CD4-positive, alpha-beta T cell treated with Interleukin-6 at 100 ng/mL for 8 hours (primary cell): Measurements from ENCODE around the gene OGDHL.
"Not testable (repeated sequence)": the region's sequence is repeated elsewhere in the genome, so short reads cannot be mapped to it uniquely, and the experiment has no call there.

Experiments
- DNase-seq: peaks from one replicate; pipeline ENCODE4 v3.0.0-alpha.2; 2020; ENCODE audit warnings: mixed read lengths, low spot score

Gene OGDHL

DNA sequence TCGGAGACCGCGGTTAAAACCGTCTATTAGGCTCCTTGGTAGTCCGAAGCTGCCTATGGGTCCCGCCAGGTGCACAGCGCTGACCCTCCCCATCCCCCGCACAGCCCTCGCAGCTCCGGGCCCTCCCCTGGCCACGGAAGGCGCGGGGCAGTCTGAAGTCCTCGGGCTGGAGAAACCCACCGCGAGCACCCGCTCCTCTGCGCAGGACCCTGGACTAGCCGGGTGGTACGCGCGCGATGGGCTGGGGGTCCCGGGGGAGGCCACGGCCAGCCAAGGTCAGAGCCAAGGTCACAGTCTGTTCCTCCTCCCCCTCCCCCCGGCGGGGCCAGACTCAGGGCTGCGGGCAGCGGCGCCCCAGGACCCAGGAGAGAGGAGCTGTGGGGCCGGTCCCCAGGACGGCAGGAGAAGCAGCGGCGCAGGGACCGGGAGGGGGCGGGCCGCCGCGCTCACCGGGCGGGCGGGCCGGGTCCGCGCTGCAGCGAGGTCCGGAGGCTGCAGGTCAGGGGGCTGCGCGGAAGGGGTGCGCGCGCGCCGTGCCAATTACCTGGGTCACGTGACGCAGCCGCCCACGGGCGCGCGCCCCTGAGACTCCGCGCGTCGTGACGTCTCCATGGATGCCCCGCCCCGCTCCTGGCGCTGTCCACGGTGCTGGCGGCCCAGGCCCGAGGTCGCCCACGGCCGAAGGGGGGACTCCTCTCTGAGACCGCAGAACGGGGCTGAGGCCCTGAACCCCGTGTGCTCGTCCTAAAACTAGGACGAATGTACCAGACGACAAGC lies at the start of gene OGDHL:
Gene OGDHL (minus strand): TSS at position 535 of the 777 bp plus-strand sequence. CDS start 3,731 bp downstream, outside the sequence.
- DNase-seq, result no peak

GRCh38 chr10:49803988-49804387 lies 41.9 kb upstream of the OGDHL start:
- DNase-seq, result no peak

- DNase-seq, result no peak
Measured at GRCh38 chr10:49798275-49798674, 36.2 kb upstream of the OGDHL start.

- no peak for DNase-seq
Measured at GRCh38 chr10:49791100-49791499, 29.0 kb upstream of the OGDHL start.

GRCh38 chr10:49784681-49785080 lies 22.6 kb upstream of the OGDHL start:
- DNase-seq, result no peak

- DNase-seq, result no peak
Measured at GRCh38 chr10:49783645-49784044, 21.5 kb upstream of the OGDHL start.

DNA sequence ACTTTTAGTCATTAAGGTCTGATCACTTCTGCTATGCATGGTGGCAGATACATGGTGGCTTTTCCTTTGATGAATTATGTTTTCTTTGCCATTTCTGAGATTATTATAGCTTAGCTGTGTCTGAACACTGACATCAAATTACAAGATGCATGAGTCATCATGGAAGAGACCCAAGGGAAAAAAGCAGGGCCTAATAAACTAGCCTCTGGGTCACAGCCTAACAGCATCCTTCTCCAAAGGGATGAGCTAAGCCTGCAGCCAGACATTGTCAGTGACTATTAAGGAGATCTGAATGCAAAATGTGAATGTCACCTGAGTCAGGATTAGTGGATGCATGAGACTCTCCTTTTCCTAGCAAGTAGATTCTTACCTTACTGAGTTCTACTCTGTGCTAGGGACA lies 19.1 kb upstream of the OGDHL start:
- no peak for DNase-seq

- DNase-seq, result no peak
Measured at GRCh38 chr10:49778197-49778596, 16.1 kb upstream of the OGDHL start.

GRCh38 chr10:49776851-49777250 lies 14.7 kb upstream of the OGDHL start:
- DNase-seq, result no peak

GRCh38 chr10:49775014-49775413 lies 12.9 kb upstream of the OGDHL start:
- no peak for DNase-seq

DNA sequence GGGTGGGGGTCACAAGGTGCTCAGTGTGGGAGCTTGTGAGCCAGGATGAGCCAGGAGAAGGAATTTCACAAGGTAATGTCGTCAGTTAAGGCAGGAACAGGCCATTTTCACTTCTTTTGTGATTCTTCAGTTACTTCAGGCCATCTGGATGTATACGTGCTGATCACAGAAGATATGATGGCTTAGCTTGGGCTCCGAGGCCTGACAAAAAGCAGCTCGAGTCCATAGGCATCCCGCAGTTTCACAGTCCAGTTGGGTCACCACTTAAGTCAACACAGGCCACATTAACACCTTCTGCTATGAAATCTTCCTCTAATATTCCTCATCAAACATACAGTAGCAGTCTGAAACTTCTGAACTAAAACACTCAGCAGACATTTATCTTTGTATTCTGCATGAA lies 10.8 kb upstream of the OGDHL start:
- DNase-seq, result not testable (repeated sequence)

- DNase-seq, result not testable (repeated sequence)
Measured at GRCh38 chr10:49771046-49771445, 8.9 kb upstream of the OGDHL start.

- DNase-seq, result no peak
Measured at GRCh38 chr10:49769692-49770091, 7.6 kb upstream of the OGDHL start.

DNA sequence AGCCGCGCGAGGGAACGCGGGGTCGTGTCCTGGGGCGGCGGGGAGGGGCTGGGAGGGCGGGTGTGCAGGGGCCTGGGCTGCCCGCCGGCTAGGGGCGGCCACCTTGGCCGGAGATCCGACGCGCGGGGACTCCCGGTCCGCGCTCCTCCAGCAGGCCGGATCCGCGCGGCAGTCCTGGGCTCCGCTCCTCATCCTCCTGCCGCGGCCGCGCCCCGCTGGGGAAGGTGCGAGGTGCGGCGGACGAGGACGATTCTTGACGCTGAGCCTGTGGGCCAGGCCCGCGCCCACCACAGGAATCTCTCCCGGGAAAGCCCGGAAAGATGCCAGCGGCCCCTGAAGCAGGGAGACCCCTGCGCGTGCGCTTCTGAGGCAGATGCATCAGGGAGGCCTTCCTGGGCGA lies 6.6 kb upstream of the OGDHL start:
- DNase-seq, result no peak

DNA sequence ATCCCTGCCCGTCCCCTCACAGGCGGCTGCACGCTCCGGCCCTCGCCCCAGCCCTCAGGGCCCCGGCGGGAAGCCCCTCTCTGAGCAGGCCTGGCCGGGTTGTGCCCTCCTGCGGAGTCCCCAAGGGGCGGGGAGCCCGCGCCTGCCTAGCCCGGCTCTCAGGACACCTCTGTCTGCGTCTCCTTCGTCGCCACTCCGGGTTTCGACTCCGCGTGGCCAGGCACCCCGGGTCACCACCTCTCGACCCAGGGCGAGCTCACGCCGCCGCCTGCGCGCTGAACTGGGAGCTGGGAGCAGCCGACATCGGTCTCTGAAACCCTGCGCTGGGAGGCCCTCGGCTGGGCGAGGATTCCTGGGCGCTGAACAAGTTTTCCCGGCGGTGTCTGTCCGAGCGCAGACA lies 6.2 kb upstream of the OGDHL start:
- no peak for DNase-seq

DNA sequence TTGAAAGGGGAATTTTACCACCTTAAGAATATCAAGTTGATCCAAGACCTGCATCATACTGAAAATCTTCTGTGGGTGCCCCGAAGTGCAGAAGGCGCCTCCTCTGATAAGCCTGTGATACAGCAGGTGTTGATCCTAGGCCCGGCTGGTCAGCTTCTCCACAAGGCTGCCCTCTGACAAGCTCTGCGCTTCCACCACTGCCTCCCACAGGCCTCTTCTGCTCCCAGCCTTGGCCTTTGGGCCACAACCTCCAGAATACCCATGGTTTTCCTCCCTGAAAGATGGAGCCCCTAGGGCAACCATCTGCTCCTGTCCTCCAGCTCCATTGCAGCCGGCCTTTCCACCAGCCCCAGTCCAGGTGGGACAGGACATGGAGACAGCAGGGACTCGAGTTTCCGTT lies 5.6 kb upstream of the OGDHL start:
- DNase-seq, result no peak

DNA sequence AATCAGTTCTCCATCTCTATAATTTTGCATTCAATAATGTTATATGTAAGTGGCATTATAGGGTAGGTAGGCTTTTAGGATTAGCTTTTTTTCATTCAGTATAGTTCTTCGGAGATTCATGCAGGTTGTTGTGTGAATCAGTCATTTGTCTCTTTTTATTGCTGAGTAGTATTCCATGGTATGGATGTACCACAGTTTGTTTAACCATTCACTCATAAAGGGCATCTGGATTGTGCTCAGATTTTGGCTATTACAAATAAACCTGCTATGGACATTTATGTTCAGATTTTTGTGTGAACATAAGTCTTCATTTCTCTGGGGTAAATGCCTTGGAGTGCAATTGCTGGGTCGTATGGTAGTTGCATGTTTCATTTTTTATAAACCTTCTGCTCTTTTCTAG lies 4.4 kb upstream of the OGDHL start:
- DNase-seq, result no peak

DNA sequence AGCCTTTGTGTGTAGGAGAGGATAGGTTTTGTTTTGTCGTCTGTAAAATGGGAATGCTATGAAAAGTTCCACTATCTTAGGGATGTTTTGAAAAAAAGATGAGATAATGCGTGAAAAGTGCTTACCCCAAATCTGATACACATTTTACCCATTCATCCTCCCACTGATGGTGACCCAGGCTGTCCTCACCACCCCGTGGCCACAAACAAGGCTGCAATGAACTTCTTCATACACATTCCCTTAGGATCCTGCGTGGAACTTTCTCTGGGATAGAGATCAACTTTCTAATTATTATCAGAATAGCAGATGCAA lies 399 bp upstream of the OGDHL start:
- DNase-seq, result no peak

DNA sequence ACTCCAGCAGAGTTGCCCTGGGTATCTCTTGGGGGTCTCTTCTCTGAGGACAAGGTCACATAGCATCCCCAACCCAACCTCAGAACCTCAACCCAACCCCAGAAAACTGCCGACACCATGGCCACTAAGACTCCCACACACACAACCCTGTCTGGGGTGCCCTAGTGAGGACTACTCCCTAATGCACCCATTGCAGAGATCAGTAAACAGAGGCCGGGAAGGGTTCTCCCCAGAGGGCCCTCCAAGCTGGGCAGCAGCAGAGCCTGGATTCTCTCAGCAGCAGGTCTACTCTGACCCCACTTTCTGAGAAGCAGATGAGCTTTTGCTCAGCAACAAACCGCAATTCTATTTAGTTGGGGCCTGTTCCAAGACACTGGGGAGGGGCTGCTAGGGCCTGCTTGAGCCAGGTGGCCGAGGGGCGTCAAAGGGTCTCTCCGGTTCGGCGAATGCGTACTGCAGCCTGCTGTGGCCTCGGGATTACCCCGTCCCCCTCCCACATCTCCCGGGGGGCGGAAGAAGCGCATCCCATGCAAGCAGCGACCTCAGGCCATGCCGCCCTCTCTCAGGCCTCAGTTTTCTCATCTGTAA lies 828 bp downstream of the OGDHL start:
- DNase-seq, result no peak

DNA sequence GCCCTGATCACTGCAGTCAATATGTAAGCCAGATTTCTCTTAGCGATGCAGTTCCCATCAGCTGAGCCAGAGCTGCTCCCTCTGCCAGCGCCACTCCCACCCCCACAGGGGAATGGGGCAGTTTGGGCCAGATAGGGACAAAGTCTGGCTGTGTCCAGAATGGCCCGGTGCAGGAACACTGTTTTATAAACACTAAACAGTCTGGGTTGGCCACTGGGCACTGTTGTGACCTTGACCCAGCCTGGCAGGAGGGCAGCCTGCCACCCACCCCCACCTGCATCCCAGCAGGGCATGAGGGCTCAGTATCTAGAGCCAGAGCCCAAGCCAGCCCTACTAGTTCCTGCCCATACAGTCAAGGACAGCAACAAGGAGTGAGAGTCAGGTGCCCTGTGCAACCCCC lies 1.3 kb downstream of the OGDHL start:
- DNase-seq, result no peak

- DNase-seq, result no peak
Measured at GRCh38 chr10:49759787-49760551, 2.2 kb downstream of the OGDHL start.

GRCh38 chr10:49758249-49758930 lies 3.7 kb downstream of the OGDHL start:
- DNase-seq, result no peak

GRCh38 chr10:49756641-49757040 lies 5.5 kb downstream of the OGDHL start:
- DNase-seq, result no peak
